ENCODE results near the gene ADARB2. TPM values are rescaled to one million over a fixed set of nuclear protein-coding genes. Genes with fewer than 3 reads are reported as not detected.
"Not testable (repeated sequence)": the region's sequence is repeated elsewhere in the genome, so short reads cannot be mapped to it uniquely, and the experiment has no call there.

ADARB2 gene
- total and polyA plus RNA-seq, 2 experiments from 2014 or later = 2.0 to 5.0 TPM

DNA sequence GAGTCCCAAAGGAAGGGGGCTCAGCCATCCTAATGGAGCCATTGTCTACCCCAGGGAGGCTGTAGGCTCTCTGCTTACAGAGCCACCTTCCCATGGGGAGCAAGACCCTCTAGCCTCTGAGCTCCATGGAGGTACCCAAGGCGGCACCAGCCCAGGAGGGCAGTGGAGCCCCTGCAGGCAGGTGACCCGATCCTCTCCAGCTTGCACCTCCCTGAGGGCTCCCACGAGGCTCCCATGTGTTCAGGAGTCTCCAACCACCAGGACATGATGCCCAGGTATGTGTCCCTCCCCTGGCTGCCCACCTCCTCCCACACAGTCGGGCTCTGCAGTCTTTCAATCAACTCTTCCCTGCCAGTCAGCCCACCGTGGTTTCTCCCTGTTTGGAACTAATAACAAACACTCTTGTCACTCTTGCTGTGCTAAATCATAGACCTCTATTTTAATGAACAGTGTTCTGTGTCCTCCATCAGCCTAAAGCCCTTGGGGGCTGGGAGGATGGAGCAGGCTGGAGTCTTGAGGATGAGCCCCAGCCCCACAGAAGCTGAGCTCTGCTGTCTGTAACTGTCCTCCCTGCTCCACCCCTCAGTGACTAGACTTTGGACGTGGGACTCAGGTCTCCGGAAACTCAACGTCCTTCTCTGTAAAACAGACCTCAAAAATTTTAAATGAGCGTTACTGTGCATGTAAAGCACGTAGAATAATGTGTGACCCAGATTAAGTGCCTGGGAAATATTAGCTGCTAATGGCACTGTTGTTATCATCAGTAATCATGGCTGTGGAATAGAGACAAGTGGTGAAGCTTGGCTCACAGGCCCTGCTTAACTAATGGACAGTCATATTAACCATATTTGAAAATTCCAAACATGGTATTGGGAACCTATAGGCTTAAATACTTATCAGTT is 382.3 kb downstream of the ADARB2 start (continued):
- TF ChIP-seq CREB1 (CRISPR knock-in tag; IDR thresholded peaks at IDR 0.05; ENCODE audit: low read depth) = no peak
- TF ChIP-seq, protein P1, sequence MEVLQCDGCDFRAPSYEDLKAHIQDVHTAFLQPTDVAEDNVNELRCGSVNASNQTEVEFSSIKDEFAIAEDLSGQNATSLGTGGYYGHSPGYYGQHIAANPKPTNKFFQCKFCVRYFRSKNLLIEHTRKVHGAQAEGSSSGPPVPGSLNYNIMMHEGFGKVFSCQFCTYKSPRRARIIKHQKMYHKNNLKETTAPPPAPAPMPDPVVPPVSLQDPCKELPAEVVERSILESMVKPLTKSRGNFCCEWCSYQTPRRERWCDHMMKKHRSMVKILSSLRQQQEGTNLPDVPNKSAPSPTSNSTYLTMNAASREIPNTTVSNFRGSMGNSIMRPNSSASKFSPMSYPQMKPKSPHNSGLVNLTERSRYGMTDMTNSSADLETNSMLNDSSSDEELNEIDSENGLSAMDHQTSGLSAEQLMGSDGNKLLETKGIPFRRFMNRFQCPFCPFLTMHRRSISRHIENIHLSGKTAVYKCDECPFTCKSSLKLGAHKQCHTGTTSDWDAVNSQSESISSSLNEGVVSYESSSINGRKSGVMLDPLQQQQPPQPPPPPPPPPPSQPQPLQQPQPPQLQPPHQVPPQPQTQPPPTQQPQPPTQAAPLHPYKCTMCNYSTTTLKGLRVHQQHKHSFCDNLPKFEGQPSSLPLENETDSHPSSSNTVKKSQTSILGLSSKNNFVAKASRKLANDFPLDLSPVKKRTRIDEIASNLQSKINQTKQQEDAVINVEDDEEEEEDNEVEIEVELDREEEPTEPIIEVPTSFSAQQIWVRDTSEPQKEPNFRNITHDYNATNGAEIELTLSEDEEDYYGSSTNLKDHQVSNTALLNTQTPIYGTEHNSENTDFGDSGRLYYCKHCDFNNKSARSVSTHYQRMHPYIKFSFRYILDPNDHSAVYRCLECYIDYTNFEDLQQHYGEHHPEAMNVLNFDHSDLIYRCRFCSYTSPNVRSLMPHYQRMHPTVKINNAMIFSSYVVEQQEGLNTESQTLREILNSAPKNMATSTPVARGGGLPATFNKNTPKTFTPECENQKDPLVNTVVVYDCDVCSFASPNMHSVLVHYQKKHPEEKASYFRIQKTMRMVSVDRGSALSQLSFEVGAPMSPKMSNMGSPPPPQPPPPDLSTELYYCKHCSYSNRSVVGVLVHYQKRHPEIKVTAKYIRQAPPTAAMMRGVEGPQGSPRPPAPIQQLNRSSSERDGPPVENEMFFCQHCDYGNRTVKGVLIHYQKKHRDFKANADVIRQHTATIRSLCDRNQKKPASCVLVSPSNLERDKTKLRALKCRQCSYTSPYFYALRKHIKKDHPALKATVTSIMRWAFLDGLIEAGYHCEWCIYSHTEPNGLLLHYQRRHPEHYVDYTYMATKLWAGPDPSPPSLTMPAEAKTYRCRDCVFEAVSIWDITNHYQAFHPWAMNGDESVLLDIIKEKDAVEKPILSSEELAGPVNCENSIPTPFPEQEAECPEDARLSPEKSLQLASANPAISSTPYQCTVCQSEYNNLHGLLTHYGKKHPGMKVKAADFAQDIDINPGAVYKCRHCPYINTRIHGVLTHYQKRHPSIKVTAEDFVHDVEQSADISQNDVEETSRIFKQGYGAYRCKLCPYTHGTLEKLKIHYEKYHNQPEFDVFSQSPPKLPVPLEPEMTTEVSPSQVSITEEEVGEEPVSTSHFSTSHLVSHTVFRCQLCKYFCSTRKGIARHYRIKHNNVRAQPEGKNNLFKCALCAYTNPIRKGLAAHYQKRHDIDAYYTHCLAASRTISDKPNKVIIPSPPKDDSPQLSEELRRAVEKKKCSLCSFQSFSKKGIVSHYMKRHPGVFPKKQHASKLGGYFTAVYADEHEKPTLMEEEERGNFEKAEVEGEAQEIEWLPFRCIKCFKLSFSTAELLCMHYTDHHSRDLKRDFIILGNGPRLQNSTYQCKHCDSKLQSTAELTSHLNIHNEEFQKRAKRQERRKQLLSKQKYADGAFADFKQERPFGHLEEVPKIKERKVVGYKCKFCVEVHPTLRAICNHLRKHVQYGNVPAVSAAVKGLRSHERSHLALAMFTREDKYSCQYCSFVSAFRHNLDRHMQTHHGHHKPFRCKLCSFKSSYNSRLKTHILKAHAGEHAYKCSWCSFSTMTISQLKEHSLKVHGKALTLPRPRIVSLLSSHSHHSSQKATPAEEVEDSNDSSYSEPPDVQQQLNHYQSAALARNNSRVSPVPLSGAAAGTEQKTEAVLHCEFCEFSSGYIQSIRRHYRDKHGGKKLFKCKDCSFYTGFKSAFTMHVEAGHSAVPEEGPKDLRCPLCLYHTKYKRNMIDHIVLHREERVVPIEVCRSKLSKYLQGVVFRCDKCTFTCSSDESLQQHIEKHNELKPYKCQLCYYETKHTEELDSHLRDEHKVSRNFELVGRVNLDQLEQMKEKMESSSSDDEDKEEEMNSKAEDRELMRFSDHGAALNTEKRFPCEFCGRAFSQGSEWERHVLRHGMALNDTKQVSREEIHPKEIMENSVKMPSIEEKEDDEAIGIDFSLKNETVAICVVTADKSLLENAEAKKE (CRISPR knock-in tag; IDR thresholded peaks at IDR 0.05) = no peak
- TF ChIP-seq EZH2phosphoT487 (IDR thresholded peaks at IDR 0.05; ENCODE audit: unreplicated experiment) = no peak

DNA sequence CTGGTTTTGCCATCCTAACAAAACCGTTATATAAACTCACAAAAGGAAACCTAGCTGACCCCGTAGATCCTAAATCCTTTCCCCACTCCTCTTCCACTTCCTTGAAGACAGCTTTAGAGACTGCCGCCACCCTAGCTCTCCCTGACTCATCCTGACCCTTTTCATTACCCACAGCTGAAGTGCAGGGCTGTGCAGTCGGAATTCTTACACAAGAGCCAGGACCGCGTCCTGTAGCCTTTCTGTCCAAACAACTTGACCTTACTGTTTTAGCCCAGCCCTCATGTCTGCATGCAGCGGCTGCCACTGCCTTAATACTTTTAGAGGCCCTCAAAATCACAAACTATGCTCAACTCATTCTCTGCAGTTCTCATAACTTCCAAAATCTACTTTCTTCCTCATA is 385.0 kb downstream of the ADARB2 start:
- H3K27ac ChIP-seq (ENCODE audit: low read depth); H3K27me3 ChIP-seq (ENCODE audit: insufficient read depth); ATAC-seq; H3K36me3 ChIP-seq (ENCODE audit: insufficient read depth); H3K79me2 ChIP-seq (replicated peaks; ENCODE audit: insufficient read depth); H3K9me2 ChIP-seq (ENCODE audit: insufficient read depth); H2AFZ ChIP-seq; H3K27me3 Mint-ChIP-seq (ENCODE audit: insufficient read depth, low read depth, poor library complexity); H3K9me3 Mint-ChIP-seq; H3F3A ChIP-seq (replicated peaks; ENCODE audit: low read depth); H3K4me3 Mint-ChIP-seq; DNase-seq (ENCODE audit: low spot score); H3K4me3 ChIP-seq; H3K36me3 Mint-ChIP-seq (ENCODE audit: low read depth); H3K4me2 ChIP-seq; H4K20me1 ChIP-seq (replicated peaks; ENCODE audit: insufficient read depth); H3K27ac Mint-ChIP-seq; H3K4me1 ChIP-seq (ENCODE audit: insufficient read depth): not testable (repeated sequence)
- peaks cover 30% of the 10 kb centered on the region for H3K4me1 Mint-ChIP-seq

DNA sequence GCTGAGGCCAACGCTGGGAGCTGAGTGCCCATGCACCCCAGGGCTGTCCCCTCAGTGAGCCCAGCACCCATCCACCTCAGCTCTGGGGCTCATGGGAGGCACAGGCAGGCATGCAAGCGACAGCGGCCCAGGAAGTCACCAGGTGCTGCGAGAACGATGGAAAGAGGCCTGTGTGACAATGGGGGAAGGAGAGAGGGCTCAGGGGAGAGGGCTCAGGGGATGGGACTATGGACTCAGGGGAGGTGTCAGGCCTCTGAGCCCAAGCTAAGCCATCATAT is 388.6 kb downstream of the ADARB2 start:
- no peak overlapping the region for H3K4me3 Mint-ChIP-seq
- H3K27ac ChIP-seq (ENCODE audit: low read depth) = no peak overlapping the region
- no peak for ATAC-seq
- DNase-seq (ENCODE audit: low spot score) = no peak
- H3K27me3 Mint-ChIP-seq (ENCODE audit: insufficient read depth, low read depth, poor library complexity) = peaks cover 11% of the 10 kb centered on the region
- no peak overlapping the region for H3K27ac Mint-ChIP-seq
- no peaks in the 10 kb centered on the region for H4K20me1 ChIP-seq (replicated peaks; ENCODE audit: insufficient read depth)
- peaks cover 25% of the 10 kb centered on the region for H3K4me1 Mint-ChIP-seq
- H3K9me3 Mint-ChIP-seq = no peaks in the 10 kb centered on the region
- no peaks in the 10 kb centered on the region for H3K4me1 ChIP-seq (ENCODE audit: insufficient read depth)
- no peaks in the 10 kb centered on the region for H3K79me2 ChIP-seq (replicated peaks; ENCODE audit: insufficient read depth)
- H3K36me3 ChIP-seq (ENCODE audit: insufficient read depth) = no peaks in the 10 kb centered on the region
- no peaks in the 10 kb centered on the region for H3K27me3 ChIP-seq (ENCODE audit: insufficient read depth)
- no peaks in the 10 kb centered on the region for H3K9me2 ChIP-seq (ENCODE audit: insufficient read depth)
- no peak overlapping the region for H3K4me2 ChIP-seq
- H3F3A ChIP-seq (replicated peaks; ENCODE audit: low read depth) = no peaks in the 10 kb centered on the region
- H2AFZ ChIP-seq = no peak overlapping the region
- H3K36me3 Mint-ChIP-seq (ENCODE audit: low read depth) = no peaks in the 10 kb centered on the region; the same call in 2 of the 3 replicates
- no peak overlapping the region for H3K4me3 ChIP-seq
- no peak for TF ChIP-seq ZNF331 (CRISPR knock-in tag; IDR thresholded peaks at IDR 0.05; ENCODE audit: low read depth)
- TF ChIP-seq, protein P2, sequence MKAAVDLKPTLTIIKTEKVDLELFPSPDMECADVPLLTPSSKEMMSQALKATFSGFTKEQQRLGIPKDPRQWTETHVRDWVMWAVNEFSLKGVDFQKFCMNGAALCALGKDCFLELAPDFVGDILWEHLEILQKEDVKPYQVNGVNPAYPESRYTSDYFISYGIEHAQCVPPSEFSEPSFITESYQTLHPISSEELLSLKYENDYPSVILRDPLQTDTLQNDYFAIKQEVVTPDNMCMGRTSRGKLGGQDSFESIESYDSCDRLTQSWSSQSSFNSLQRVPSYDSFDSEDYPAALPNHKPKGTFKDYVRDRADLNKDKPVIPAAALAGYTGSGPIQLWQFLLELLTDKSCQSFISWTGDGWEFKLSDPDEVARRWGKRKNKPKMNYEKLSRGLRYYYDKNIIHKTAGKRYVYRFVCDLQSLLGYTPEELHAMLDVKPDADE (IDR thresholded peaks at IDR 0.05) = no peak
- TF ChIP-seq, protein P3, sequence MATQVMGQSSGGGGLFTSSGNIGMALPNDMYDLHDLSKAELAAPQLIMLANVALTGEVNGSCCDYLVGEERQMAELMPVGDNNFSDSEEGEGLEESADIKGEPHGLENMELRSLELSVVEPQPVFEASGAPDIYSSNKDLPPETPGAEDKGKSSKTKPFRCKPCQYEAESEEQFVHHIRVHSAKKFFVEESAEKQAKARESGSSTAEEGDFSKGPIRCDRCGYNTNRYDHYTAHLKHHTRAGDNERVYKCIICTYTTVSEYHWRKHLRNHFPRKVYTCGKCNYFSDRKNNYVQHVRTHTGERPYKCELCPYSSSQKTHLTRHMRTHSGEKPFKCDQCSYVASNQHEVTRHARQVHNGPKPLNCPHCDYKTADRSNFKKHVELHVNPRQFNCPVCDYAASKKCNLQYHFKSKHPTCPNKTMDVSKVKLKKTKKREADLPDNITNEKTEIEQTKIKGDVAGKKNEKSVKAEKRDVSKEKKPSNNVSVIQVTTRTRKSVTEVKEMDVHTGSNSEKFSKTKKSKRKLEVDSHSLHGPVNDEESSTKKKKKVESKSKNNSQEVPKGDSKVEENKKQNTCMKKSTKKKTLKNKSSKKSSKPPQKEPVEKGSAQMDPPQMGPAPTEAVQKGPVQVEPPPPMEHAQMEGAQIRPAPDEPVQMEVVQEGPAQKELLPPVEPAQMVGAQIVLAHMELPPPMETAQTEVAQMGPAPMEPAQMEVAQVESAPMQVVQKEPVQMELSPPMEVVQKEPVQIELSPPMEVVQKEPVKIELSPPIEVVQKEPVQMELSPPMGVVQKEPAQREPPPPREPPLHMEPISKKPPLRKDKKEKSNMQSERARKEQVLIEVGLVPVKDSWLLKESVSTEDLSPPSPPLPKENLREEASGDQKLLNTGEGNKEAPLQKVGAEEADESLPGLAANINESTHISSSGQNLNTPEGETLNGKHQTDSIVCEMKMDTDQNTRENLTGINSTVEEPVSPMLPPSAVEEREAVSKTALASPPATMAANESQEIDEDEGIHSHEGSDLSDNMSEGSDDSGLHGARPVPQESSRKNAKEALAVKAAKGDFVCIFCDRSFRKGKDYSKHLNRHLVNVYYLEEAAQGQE (IDR thresholded peaks at IDR 0.05; ENCODE audit: unreplicated experiment) = no peak
- no peak for TF ChIP-seq EZH2 (IDR thresholded peaks at IDR 0.05; ENCODE audit: low read depth, unreplicated experiment)
- no peak for TF ChIP-seq EZH2phosphoT487 (IDR thresholded peaks at IDR 0.05; ENCODE audit: unreplicated experiment)
- TF ChIP-seq ZNF114 (CRISPR knock-in tag; IDR thresholded peaks at IDR 0.05) = no peak
- no peak for TF ChIP-seq JUNB (IDR thresholded peaks at IDR 0.05; ENCODE audit: unreplicated experiment)
